GM12891 (cell line): ENCODE data around the gene RASGEF1C.
"Not testable (repeated sequence)": the region's sequence is repeated elsewhere in the genome, so short reads cannot be mapped to it uniquely, and the experiment has no call there.

ENCODE experiments used
- DNase-seq: peaks from one replicate; pipeline ENCODE4 v3.0.0; 2011; ENCODE audit warnings: low spot score; ENCODE audit not compliant: insufficient read length
- FAIRE-seq: peaks from 2 replicates; lab custom pipeline; 2011; peaks lifted over from hg19 to GRCh38; lab: Jason Lieb, UNC
- PAX5 ChIP-seq: IDR thresholded peaks from 2 replicates; pipeline ENCODE4 v1.6.1; 2011; ENCODE audit warnings: low read length, moderate library complexity, mild to moderate bottlenecking; ENCODE audit not compliant: insufficient read depth, severe bottlenecking
- POLR2A ChIP-seq: IDR thresholded peaks from 2 replicates; pipeline ENCODE4 v1.6.1; 2011; ENCODE audit warnings: low read depth, low read length, control low read depth
- POLR2AphosphoS5 ChIP-seq: IDR thresholded peaks from 2 replicates; pipeline ENCODE4 v1.6.1; 2011; ENCODE audit warnings: low read depth, low read length, control low read depth
- POU2F2 ChIP-seq: IDR thresholded peaks from 2 replicates; pipeline ENCODE4 v1.6.1; 2011; ENCODE audit warnings: low read depth, mild to moderate bottlenecking, control low read depth, low read length, moderate library complexity
- SPI1 ChIP-seq: IDR thresholded peaks from 2 replicates; pipeline ENCODE4 v1.6.1; 2011; ENCODE audit warnings: low read depth, low read length, control low read depth
- TAF1 ChIP-seq: IDR thresholded peaks from 2 replicates; pipeline ENCODE4 v1.6.1; 2011; ENCODE audit warnings: low read depth, low read length, control low read depth

RASGEF1C gene

DNA sequence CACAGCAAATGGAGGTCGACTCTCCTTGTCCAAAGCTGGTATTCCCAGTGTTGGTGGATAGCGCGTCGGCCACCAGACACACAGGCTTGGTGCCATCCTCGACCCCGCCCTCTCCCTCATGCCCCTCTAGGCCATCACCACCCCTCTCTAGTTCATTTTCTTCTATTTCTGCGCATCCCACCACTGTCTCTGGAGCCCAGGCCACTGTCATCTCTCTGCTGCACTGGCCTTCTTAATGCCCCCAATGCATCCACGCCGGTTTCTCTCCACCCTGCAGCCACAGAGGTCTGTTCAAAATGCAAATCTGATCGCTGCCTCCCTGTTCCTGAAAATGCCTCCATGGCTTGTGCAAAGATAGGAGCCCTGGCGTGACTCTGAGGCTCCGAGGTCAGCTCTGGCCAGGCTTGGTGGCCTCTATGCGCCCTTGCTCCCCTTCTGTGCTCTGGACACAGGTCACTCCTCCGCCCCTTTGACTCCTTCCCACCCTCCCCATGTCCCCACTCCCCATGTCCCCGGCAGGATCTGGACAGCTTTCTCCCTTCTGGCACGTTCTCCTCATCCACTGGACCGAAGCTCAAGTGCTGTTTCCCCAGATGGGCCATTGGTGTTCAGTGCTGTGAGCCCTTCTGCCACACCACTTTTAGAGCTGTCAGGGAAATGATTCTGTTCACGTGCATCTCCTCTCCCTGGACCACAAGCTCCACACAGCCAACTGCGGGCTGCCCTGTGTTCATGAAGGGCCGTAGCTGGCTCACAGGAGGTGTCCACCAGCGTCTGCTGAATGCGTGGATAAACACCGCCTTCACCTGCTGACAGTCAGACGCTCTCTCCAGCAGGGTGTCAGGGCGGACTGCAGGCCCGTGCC, 77.9 kb downstream of the RASGEF1C start:
- FAIRE-seq (no peak), DNase-seq (no peak)
- TF ChIP-seq POLR2AphosphoS5 (no peak), POU2F2 (no peak), PAX5 (no peak), TAF1 (no peak), POLR2A (no peak), SPI1 (no peak)

GRCh38 chr5:180130291-180130869, 78.6 kb downstream of the RASGEF1C start:
- FAIRE-seq (no peak), DNase-seq (no peak)
- TF ChIP-seq POLR2AphosphoS5: no peak
- TF ChIP-seq PAX5: no peak
- TF ChIP-seq POU2F2: no peak
- TF ChIP-seq POLR2A: no peak
- no peak for TF ChIP-seq TAF1
- no peak for TF ChIP-seq SPI1

GRCh38 chr5:180129291-180130190, 79.5 kb downstream of the RASGEF1C start:
- no peak for FAIRE-seq
- no peak for DNase-seq
- TF ChIP-seq POLR2A: no peak
- TF ChIP-seq PAX5: no peak
- TF ChIP-seq SPI1: no peak
- TF ChIP-seq POLR2AphosphoS5: no peak
- TF ChIP-seq TAF1: no peak
- TF ChIP-seq POU2F2: no peak

- no peak for DNase-seq
- no peak for TF ChIP-seq POLR2A
- TF ChIP-seq PAX5: no peak
- no peak for TF ChIP-seq TAF1
- TF ChIP-seq SPI1: no peak
- TF ChIP-seq POLR2AphosphoS5: no peak
- no peak for TF ChIP-seq POU2F2
- FAIRE-seq: no peak
Measured at GRCh38 chr5:180128671-180129261, 80.2 kb downstream of the RASGEF1C start.

DNA sequence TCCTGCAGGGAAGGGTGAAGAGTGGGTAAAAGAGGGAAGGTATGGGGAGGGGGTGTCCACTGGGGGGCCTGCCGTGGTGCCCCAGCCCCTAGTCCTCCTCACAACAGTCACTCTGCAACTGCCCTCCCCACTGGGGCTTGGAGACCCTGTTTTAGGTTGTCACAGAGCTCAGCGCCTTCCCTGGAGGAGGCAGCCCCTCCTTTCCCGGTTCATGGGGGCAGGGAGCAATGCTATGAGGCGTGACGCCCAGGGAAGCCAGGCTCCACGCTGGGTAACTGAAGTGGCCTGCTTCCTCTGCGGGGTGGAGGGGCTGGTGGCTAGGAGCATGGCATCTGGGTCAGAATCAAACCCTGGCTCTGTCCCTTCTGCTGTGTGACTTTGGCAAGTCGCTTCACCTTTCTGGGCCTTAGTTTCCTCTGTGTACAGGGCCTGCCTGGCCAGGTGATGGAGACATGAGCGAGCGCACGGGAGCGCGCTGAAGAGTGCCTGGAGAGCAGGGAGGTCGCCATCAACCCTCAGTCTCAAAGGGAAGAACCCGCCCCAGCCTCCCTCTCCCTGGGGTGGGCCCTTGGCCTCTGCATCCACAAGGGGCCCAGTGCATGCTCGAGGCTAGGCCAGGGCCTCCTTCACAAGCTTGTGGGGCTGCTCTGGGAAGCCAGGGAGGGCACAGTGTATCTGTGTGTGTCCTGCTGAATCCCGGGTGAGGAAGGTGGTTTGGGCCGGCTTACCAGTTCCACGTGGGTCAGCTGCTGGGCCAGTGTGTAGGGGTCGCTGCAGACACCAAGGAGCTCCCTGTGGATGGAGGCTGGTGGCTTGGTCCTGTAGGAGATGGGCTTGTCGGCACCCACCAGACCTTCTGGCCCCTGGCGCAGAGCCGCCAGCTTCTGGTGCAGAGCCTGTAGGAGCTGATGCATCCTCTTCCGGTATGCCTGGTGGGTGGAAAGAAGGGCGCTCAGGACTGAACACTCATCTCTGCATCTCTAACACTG, 81.0 kb downstream of the RASGEF1C start:
- FAIRE-seq: no peak
- no peak for TF ChIP-seq PAX5
- TF ChIP-seq POLR2A: no peak
- no peak for TF ChIP-seq POU2F2
- TF ChIP-seq SPI1: no peak
- DNase-seq: no peak

DNA sequence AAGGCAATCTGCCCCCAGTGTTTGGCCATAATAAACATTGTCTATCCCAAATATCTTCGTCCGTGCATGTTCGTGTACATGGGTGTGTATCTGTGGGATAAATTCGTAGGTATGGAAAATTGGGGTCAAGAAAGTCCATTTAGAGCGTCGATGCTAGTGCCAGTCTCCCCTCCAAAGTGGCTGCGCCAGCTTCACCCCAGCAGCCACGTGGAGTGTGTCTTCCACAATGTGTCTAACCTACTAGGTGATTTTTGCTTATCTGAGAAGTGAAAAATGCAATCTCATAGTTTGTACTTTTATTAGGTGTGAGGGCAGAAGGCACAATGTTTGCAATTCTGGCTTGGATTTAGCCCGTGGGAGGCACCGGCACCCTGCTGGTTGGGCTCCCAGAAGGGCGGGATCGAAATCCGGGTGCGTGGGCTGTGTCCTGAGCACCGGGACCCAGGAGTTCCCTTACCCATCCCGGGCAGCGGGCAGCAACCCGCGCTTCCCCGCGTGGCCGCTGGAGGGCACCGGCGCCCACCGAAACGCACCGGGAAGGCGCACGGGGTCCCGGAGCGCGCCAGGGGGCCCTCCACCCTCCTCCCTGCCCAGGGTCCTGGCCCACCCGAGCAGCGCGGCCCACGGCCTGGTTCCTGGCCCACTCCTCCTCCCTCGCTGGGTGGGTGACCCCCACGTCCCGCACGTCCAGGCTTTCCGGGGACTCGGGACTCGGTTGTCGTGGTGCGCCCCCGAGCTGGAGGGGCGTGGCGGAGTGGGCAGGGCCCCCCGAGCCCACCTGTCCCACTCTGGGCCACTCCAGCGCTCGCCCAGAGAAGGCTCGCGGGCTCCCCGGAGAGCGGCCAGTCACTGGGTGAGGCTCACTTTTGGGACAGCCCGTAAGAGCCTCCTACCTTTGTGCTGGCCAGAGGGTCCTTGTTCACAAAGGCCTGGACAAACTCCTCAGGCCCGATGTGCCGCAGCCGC, 82.0 kb downstream of the RASGEF1C start:
- DNase-seq (peak; percentile 79), FAIRE-seq (peak; percentile 16)
- no peak for TF ChIP-seq POLR2AphosphoS5
- no peak for TF ChIP-seq SPI1
- no peak for TF ChIP-seq POLR2A
- no peak for TF ChIP-seq POU2F2
- TF ChIP-seq PAX5: no peak
- TF ChIP-seq TAF1: no peak

DNA sequence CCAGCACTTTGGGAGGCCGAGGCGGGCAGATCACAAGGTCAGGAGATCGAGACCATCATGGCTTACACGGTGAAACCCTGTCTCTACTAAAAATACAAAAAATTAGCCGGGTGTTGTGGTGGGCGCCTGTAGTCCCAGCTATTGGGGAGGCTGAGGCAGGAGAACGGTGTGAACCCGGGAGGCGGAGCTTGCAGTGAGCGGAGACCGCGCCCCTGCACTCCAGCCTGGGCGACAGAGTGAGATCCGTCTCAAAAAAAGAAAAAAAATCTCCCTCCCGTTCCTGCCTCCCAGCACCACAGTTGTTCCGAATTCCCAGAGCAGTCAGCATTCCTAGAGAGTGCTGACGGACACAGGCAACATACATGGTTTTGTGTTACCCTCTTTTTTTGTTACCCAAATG, 82.9 kb downstream of the RASGEF1C start:
- not testable (repeated sequence) for FAIRE-seq, DNase-seq

DNA sequence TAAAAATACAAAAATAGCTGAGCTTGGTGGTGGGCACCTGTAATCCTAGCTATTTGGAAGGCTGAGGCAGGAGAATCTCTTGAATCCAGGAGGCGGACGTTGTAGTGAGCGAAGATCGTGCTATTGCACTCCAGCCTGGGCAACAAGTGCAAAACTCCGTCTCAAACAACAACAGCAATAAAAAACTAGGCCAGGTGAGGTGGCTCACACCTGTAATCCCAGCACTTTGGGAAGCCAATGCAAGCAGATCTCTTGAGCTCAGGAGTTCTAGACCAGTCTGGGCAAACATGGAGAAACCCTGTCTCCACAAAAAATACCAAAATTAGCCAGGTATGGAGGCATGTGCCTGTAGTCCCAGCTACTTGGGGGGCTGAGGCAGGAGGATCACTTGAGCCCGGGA, 84.3 kb downstream of the RASGEF1C start:
- FAIRE-seq, DNase-seq: not testable (repeated sequence)
